Left renal cortex interstitium (tissue), 4 donors: ENCODE measurements around the gene POGZ. TPM values are rescaled to one million over a fixed set of nuclear protein-coding genes. Genes with fewer than 3 reads are reported as not detected.

Experiments used
- DNase-seq, 4 donors: peaks; one replicate each; pipeline ENCODE4 v3.0.0-alpha.2; 2013; ENCODE audit warnings: low read depth in 4 of 4, low spot score in 2 of 4, missing footprints in 1 of 4
- polyA plus RNA-seq, 4 donors: library from polyadenylated mRNA; unstranded; fragments of 120-200 nt; gene quantifications; one replicate each; pipeline ENCODE4 v1.2.1, GENCODE V29; 2013; ENCODE audit not compliant: insufficient read length in 4 of 4

POGZ gene
- 100 to 1,000 TPM in 2 of 4 donors, 10 to 100 TPM in 2; 75.0 to 170 (median 125) TPM for polyA plus RNA-seq

DNA sequence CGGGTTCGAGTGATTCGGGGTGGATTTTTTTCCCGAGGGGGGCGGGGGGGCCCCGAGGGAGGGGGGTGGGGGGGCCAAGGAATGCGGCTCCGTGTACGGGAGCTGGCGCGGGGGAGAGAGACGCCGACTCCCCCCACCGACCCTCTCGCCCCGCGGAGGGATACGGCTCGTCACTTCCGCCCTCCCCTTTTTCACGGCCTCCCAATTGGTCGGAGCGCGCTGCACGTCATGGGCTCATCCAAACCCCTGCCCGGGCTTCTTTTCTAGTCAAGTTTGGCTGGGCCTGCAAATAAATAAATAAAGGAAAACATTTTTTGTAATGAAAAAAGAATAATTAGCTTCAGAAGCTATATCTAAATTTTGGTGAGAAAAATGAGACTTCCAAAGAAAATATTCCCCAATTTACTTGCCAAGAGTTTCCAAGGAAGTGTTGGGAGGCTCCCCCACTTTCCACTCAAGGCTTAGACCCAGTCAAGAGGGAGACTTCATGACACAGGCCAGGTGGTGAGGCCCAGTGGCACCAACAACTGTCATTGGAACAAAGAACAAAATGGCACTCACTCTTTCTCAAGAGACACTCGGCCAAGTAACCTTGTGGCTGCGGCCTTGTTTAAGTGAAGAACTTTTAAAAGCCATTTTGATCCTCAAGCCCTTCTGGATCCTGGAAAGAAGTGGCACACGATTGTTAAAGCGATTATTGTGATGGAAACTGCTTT, at the start of gene POGZ:
Gene POGZ, minus strand, starts transcription at position 164 of the 716 bp plus-strand sequence. CDS start 17,290 bp downstream, outside the sequence.
- DNase-seq: peak in 3 of 4 donors; percentile 81 to 91 (median 89)

- no peak for DNase-seq
Observed at GRCh38 chr1:151508833-151509232, 49.5 kb upstream of the POGZ start.

- no peak for DNase-seq
Observed at GRCh38 chr1:151504759-151505158, 45.5 kb upstream of the POGZ start.

GRCh38 chr1:151504252-151504651, 45.0 kb upstream of the POGZ start:
- DNase-seq: no peak

- DNase-seq: no peak
Observed at GRCh38 chr1:151502859-151503780, 43.8 kb upstream of the POGZ start.

GRCh38 chr1:151502035-151502700, 42.9 kb upstream of the POGZ start:
- no peak for DNase-seq

DNA sequence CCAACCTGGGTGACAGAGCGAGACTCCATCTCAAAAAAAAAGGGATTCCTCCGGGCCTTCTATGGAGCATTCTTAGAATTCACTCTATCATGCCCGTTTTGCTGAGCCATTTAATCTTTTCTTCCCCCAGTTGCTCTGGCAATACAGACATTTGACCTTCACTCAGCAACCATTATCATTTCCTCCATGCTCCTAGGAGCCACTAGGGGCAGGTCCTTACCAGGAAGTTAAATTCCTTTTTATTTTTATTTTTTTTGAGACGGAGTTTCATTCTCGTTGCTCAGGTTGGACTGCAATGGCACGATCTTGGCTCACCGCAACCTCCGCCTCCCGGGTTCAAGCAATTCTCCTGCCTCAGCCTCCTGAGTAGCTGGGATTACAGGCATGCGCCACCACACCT, 42.2 kb upstream of the POGZ start:
- no peak for DNase-seq

- no peak for DNase-seq
Observed at GRCh38 chr1:151499930-151500329, 40.6 kb upstream of the POGZ start.

DNA sequence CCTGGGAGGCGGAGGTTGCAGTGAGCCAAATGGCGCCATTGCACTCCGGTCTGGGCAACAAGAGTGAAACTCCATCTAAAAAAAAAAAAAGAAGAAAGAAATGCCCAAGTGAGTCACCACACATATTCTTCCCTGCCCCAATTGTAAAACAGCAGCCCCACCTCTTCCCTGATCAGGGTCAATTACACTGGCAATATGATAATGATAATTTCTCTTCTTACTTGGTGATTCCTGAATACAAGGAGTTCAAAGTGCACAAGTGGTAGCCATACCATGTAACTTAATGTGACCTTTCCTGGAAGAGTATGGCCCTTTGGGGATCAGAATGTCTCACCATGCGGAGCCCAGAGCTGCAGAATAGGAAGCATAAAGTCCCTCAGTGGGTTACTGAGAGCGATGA, 40.1 kb upstream of the POGZ start:
- no peak for DNase-seq

GRCh38 chr1:151495316-151495715, 36.0 kb upstream of the POGZ start:
- no peak for DNase-seq

- no peak for DNase-seq
Observed at GRCh38 chr1:151494741-151495281, 35.5 kb upstream of the POGZ start.

GRCh38 chr1:151493042-151493441, 33.7 kb upstream of the POGZ start:
- no peak for DNase-seq

DNA sequence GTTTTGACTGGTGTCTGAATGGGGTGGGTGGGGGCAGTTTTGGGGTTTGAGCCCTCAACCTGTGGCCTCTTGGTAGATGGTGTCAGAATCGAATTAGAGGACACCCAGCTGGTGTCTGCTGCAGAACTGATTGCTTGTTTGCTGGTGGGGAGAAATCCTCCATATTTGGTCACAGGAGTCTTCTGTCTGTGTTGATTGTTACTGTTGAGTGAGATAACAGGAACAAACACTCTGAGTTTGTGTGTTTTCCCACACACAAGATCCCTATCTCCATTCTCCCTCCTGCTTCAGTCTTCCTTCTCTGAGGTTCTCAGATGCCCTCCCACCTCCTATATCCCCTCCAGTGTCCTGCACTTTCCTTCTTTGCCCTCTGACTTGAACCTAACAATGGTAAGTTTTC, 32.8 kb upstream of the POGZ start:
- no peak for DNase-seq

DNA sequence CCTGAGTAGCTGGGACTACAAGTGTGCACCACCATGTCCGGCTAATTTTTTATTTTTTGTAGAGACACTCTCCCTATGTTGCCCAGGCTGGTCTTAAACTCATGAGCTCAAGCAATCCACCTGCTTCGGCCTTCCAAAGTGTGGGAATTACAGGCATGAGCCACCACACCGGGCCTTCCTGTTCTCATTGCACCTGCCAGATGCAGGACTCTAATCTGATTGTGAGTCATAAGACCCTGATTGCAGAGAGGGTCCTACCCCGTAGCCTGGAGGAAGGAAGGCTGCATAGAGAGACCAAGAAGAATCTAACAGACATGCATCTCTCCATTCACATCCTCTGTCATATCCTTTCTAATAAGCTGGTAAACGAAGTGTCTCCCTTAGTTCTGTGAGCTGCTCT, 32.3 kb upstream of the POGZ start:
- no peak for DNase-seq

- DNase-seq: no peak
Observed at GRCh38 chr1:151486557-151486956, 27.3 kb upstream of the POGZ start.

- no peak for DNase-seq
Observed at GRCh38 chr1:151485685-151486255, 26.5 kb upstream of the POGZ start.

GRCh38 chr1:151482017-151482416, 22.7 kb upstream of the POGZ start:
- no peak for DNase-seq

GRCh38 chr1:151479462-151479861, 20.2 kb upstream of the POGZ start:
- DNase-seq: no peak

DNA sequence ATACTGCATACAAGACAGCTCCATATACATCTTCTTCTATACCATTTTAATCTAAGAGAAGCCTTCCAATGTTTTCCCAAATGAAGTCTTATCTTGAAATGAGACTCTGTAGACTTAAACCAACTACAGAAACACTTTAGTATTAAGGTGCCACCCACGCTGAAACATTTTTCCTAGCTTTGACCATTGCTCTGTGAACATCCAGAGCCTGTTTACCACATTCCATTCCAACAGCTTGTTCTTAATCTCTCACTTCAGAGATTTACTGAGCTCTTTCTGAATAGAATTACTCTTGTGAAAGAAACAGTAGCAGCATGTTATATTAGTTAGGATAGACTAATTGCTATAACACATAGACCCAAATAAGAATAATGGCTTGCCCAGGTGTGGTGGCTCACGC, 19.6 kb upstream of the POGZ start:
- DNase-seq: no peak

GRCh38 chr1:151478140-151478812, 19.0 kb upstream of the POGZ start:
- DNase-seq: no peak
